RWPE2 (cell line): Measurements from ENCODE around the gene SMARCA4.

ENCODE experiments used
- ATAC-seq: fragments of 200-7000 bp; cut with Tn5 transposase; 3 replicates; pipeline ENCODE4 v1.9.1; 2021; ENCODE audit warnings: low read depth
- DNase-seq: peaks from one replicate; pipeline ENCODE4 v3.0.0-alpha.2; 2020; ENCODE audit warnings: low spot score
- H3K27ac ChIP-seq: fragments of 450-650 bp; 2 replicates; pipeline ENCODE4 v1.5.1; 2017; ENCODE audit warnings: mild to moderate bottlenecking; ENCODE audit not compliant: poor library complexity, severe bottlenecking
- H3K27me3 ChIP-seq: fragments of 250-450 bp; sonication (Bioruptor Pico); 2 replicates; pipeline ENCODE4 v1.5.1; 2021; ENCODE audit warnings: mild to moderate bottlenecking, moderate library complexity; ENCODE audit not compliant: insufficient read depth, poor library complexity, severe bottlenecking
- H3K36me3 ChIP-seq: fragments of 250-450 bp; sonication (Bioruptor Pico); 2 replicates; pipeline ENCODE4 v1.5.1; 2020; ENCODE audit warnings: low read depth, mild to moderate bottlenecking, moderate library complexity
- H3K4me1 ChIP-seq: fragments of 250-450 bp; sonication (Bioruptor Pico); 2 replicates; pipeline ENCODE4 v1.5.1; 2021; ENCODE audit warnings: mild to moderate bottlenecking, moderate library complexity; ENCODE audit not compliant: insufficient read depth, poor library complexity, severe bottlenecking
- H3K4me3 ChIP-seq: fragments of 250-450 bp; sonication (Bioruptor Pico); 2 replicates; pipeline ENCODE4 v1.5.1; 2021; ENCODE audit warnings: mild to moderate bottlenecking, moderate library complexity; ENCODE audit not compliant: severe bottlenecking
- H3K9me3 ChIP-seq: fragments of 250-450 bp; sonication (Bioruptor Pico); 2 replicates; pipeline ENCODE4 v1.5.1; 2021; ENCODE audit warnings: mild to moderate bottlenecking, moderate library complexity; ENCODE audit not compliant: severe bottlenecking
- TF ChIP-seq, protein P1 (sequence below): fragments of 450-650 bp; IDR thresholded peaks from one replicate; pipeline ENCODE4 v1.5.1; 2017; ENCODE audit warnings: mild to moderate bottlenecking, moderate library complexity; ENCODE audit not compliant: poor library complexity, severe bottlenecking

The SMARCA4 gene

DNA sequence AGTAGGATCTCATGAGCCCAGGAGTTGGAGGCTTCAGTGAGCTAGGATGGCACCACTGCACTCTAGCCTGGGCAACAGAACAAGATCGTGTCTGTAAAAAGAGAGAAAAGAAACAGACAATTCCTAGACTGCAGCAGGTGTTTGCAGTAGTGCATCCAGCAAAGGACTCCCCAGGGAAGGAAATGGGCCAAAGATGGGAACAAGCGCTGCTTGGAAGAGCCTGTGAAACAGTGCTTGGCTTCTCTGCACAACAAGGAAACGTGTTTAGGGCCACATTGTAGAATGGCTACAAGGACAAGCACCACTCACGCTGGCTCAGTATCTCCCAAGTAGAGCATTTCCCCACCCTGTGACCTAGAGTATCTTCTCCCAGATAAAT lies 93.0 kb downstream of the SMARCA4 start:
- Histone ChIP-seq H3K4me1 (no peaks in the 10 kb centered on the region), H3K4me3 (no peak overlapping the region), H3K27me3 (no peaks in the 10 kb centered on the region), H3K27ac (no peak overlapping the region), H3K9me3 (no peaks in the 10 kb centered on the region), H3K36me3 (peaks cover 20% of the 10 kb centered on the region)
- DNase-seq = no peak
- ATAC-seq = no peak
- TF ChIP-seq, protein P1, sequence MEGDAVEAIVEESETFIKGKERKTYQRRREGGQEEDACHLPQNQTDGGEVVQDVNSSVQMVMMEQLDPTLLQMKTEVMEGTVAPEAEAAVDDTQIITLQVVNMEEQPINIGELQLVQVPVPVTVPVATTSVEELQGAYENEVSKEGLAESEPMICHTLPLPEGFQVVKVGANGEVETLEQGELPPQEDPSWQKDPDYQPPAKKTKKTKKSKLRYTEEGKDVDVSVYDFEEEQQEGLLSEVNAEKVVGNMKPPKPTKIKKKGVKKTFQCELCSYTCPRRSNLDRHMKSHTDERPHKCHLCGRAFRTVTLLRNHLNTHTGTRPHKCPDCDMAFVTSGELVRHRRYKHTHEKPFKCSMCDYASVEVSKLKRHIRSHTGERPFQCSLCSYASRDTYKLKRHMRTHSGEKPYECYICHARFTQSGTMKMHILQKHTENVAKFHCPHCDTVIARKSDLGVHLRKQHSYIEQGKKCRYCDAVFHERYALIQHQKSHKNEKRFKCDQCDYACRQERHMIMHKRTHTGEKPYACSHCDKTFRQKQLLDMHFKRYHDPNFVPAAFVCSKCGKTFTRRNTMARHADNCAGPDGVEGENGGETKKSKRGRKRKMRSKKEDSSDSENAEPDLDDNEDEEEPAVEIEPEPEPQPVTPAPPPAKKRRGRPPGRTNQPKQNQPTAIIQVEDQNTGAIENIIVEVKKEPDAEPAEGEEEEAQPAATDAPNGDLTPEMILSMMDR = no peak

DNA sequence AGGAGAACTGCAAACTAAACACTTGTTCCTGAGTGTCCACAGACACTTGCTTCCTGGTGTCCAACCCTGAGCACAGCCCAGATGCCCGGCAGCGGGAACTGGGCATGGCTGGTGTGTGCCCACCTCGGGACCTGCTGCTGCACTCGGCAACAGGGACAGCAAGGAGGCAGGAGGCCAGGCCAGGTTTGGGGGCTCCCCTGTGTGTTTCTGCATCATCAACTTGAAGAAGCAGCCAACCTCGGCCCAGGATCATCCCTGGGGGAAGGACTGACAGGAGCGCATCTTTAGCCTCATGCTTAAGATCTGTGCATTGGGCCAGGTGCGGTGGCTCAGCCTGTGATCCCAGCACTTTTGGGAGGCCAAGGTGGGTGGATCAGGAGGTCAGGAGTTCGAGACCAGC lies 93.4 kb downstream of the SMARCA4 start:
- Histone ChIP-seq H3K9me3 (no peaks in the 10 kb centered on the region), H3K27ac (no peak overlapping the region), H3K36me3 (peaks cover 18% of the 10 kb centered on the region), H3K4me1 (no peaks in the 10 kb centered on the region), H3K4me3 (no peak overlapping the region), H3K27me3 (no peaks in the 10 kb centered on the region)
- ATAC-seq (no peak), DNase-seq (no peak)
- TF ChIP-seq, protein P1 = no peak

GRCh38 chr19:11054628-11055027 lies 93.8 kb downstream of the SMARCA4 start:
- Histone ChIP-seq H3K9me3 (no peaks in the 10 kb centered on the region), H3K36me3 (peaks cover 23% of the 10 kb centered on the region), H3K27me3 (no peaks in the 10 kb centered on the region), H3K4me3 (no peak overlapping the region), H3K4me1 (no peaks in the 10 kb centered on the region), H3K27ac (no peak overlapping the region)
- TF ChIP-seq, protein P1 = no peak
- DNase-seq = no peak
- no peak for ATAC-seq

DNA sequence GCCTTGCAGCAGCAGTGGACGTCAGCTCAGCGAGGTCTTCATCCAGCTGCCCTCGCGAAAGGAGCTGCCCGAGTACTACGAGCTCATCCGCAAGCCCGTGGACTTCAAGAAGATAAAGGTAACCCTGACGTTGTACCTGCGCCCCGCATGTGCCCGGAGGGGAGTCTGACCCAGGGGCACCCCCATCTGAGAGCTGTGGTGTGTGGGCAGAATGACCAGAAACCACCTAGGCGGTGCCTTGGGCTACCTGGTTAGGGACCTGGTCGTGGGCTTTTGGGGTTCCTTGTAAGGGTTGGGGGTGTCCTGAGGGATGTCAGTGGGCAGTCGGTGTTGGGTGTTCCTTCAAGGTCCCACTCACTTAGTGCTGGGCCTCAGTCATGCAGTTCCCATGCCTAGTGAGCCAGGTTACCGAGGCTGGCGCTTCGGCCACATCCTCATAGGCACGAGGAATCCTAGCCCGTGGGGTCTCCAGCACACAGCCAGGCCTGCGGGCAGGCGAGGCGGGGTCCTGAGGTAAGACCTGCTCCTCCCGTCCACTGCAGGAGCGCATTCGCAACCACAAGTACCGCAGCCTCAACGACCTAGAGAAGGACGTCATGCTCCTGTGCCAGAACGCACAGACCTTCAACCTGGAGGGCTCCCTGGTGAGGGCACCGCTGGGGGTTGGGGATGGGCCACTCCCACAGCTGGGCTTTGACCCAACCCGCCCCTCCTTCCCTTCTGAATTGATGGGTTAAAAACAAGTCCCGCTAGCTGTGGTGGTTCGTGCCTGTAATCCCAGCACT lies 97.6 kb downstream of the SMARCA4 start:
- Histone ChIP-seq H3K9me3 (no peaks in the 10 kb centered on the region), H3K27ac (no peak overlapping the region), H3K4me1 (no peaks in the 10 kb centered on the region), H3K4me3 (no peak overlapping the region), H3K27me3 (no peaks in the 10 kb centered on the region), H3K36me3 (peaks cover 46% of the 10 kb centered on the region)
- no peak for ATAC-seq
- TF ChIP-seq, protein P1 = no peak
- no peak for DNase-seq
